HepG2 (cell line): ENCODE results near the gene SLC26A5. TPM values are rescaled to one million over a fixed set of nuclear protein-coding genes. Genes with fewer than 3 reads are reported as not detected.

Experiments
- BRD4 ChIP-seq: sonication (generic); formaldehyde crosslinking; IDR thresholded peaks from 2 replicates; pipeline ENCODE4 v1.4.0; 2020; ENCODE audit warnings: missing genetic modification reagents
- CREB1 ChIP-seq, 2 experiments: fragments of 450-650 bp in 1 of 2; IDR thresholded peaks; 2 replicates each; pipeline ENCODE4 v1.6.1; 2016 to 2017; ENCODE audit warnings: control low read depth in 1 of 2, mild to moderate bottlenecking in 1 of 2, missing compliant biosample characterization in 1 of 2, missing genetic modification characterization in 1 of 2
- GPN1 ChIP-seq: sonication (generic); formaldehyde crosslinking; IDR thresholded peaks from 2 replicates; pipeline ENCODE4 v1.5.1; 2020; ENCODE audit warnings: missing genetic modification reagents, borderline replicate concordance
- RXRA ChIP-seq: sonication (generic); formaldehyde crosslinking; IDR thresholded peaks from 2 replicates; pipeline ENCODE4 v1.5.1; 2020; ENCODE audit warnings: missing genetic modification reagents
- SALL2 ChIP-seq: sonication (generic); formaldehyde crosslinking; IDR thresholded peaks from 2 replicates; pipeline ENCODE4 v1.8.1; 2023; ENCODE audit warnings: mild to moderate bottlenecking, missing genetic modification reagents, inconsistent platforms
- SP140L ChIP-seq: sonication (generic); formaldehyde crosslinking; IDR thresholded peaks from 2 replicates; pipeline ENCODE4 v1.4.0; 2020; ENCODE audit warnings: missing genetic modification reagents, borderline replicate concordance
- ZFP90 ChIP-seq: sonication (generic); formaldehyde crosslinking; IDR thresholded peaks from 2 replicates; pipeline ENCODE4 v1.8.0; 2022; ENCODE audit warnings: missing genetic modification reagents, mild to moderate bottlenecking, inconsistent platforms, borderline replicate concordance
- ZNF337 ChIP-seq: sonication (generic); formaldehyde crosslinking; IDR thresholded peaks from 2 replicates; pipeline ENCODE4 v1.5.1; 2020; ENCODE audit warnings: missing genetic modification reagents, low read depth, mild to moderate bottlenecking, borderline replicate concordance
- ZNF660 ChIP-seq: sonication (generic); formaldehyde crosslinking; IDR thresholded peaks from 2 replicates; pipeline ENCODE4 v1.5.1; 2020; ENCODE audit warnings: mild to moderate bottlenecking, low read depth, missing genetic modification reagents, borderline replicate concordance
- ZNF703 ChIP-seq: sonication (generic); formaldehyde crosslinking; IDR thresholded peaks from 2 replicates; pipeline ENCODE4 v1.5.1; 2020; ENCODE audit warnings: missing genetic modification reagents, mild to moderate bottlenecking, moderate library complexity, borderline replicate concordance
- ZNF781 ChIP-seq: sonication (generic); formaldehyde crosslinking; IDR thresholded peaks from 2 replicates; pipeline ENCODE4 v1.5.1; 2020; ENCODE audit warnings: borderline replicate concordance, mild to moderate bottlenecking, missing genetic modification reagents; ENCODE audit errors: not compliant biosample characterization
- polyA plus RNA-seq, 8 experiments: library from polyadenylated mRNA; depleted of rRNA in 3 of 8; stranded (reverse) in 7 of 8; unstranded in 1 of 8; fragments of >200 nt; fragmentation: Illumina TruSeq in 4 of 8; extraction: Trizol in 4 of 8; gene quantifications; 2 replicates each; pipeline versions ENCODE4 v1.2.1 to v1.2.3, GENCODE V29; 2011 to 2016; ENCODE audit warnings: low read depth in 4 of 8, missing spikeins in 1 of 8, mixed read lengths in 1 of 8; ENCODE audit not compliant: insufficient read depth in 1 of 8
- total RNA-seq, 5 experiments: library from RNA; depleted of rRNA; stranded (reverse); fragments of >200 nt; fragmentation: Illumina TruSeq; extraction: Trizol; gene quantifications; 2 replicates each; pipeline ENCODE4 v1.2.3, GENCODE V29; 2016; ENCODE audit warnings: low read depth in 1 of 5
- TF ChIP-seq, protein P1 (sequence below): sonication (generic); formaldehyde crosslinking; IDR thresholded peaks from 2 replicates; pipeline ENCODE4 v1.4.0; 2020; ENCODE audit warnings: missing genetic modification reagents, borderline replicate concordance
- TF ChIP-seq, protein P2 (sequence below): sonication (generic); formaldehyde crosslinking; conservative IDR thresholded peaks from 2 replicates; pipeline ENCODE4 v1.5.0; 2020; ENCODE audit warnings: missing genetic modification reagents
- TF ChIP-seq, protein P3 (sequence below): IDR thresholded peaks from 2 replicates; pipeline ENCODE4 v1.6.1; 2016; ENCODE audit warnings: missing compliant biosample characterization, missing genetic modification reagents, borderline replicate concordance
- TF ChIP-seq, protein P4 (sequence below): sonication (generic); formaldehyde crosslinking; IDR thresholded peaks from 2 replicates; pipeline ENCODE4 v1.4.0; 2020; ENCODE audit warnings: mild to moderate bottlenecking, missing genetic modification reagents
- TF ChIP-seq, protein P5 (sequence below): sonication (generic); formaldehyde crosslinking; IDR thresholded peaks from 2 replicates; pipeline ENCODE4 v1.4.0; 2020; ENCODE audit warnings: missing genetic modification reagents

The SLC26A5 gene
- total and polyA plus RNA-seq, 2 of the 13 experiments (the other 11 are each of a cell fraction or from before 2014, with no cell fraction given), result 0.08 to 0.11 TPM

DNA sequence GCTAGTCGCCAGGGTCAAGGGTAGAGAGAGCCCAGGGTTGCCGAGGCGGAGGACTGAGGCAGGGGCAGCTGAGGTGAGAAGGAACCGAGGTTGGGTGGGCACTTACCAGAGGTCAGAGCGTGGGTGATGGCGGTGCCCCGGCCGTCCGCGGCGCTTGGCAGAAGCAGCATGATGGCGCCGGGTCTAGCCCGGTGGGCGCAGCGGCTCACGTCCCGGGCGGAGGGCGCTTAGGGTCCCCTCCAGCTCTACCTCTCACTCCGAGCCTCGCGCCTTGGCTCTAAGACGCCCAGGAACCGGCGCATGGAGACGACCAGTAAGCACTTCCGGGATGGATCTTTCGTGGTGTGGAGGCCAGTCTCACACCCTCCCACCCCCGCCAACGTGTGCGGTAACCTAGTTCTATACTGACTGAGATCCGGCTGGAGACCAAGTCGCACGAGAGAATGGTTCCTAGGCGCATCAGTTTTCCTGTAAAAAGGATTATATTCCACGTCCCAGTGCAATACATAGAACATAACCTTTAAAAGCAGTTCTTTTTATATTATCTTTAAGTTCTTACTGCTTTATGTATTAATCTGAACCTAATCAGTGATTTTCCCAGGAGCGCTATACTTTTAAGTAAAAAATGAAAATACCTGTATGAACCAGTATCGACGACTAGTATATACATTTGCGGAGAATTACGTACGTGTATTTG lies 101.4 kb downstream of the SLC26A5 start, which contains the start of gene DNAJC2 (continued):
- TF ChIP-seq, protein P1, sequence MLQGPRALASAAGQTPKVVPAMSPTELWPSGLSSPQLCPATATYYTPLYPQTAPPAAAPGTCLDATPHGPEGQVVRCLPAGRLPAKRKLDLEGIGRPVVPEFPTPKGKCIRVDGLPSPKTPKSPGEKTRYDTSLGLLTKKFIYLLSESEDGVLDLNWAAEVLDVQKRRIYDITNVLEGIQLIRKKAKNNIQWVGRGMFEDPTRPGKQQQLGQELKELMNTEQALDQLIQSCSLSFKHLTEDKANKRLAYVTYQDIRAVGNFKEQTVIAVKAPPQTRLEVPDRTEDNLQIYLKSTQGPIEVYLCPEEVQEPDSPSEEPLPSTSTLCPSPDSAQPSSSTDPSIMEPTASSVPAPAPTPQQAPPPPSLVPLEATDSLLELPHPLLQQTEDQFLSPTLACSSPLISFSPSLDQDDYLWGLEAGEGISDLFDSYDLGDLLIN (CRISPR knock-in tag), result no peak
- TF ChIP-seq ZFP90 (CRISPR knock-in tag) (peak; percentile 77; the same call in 1 of the 2 replicates), ZNF703 (CRISPR knock-in tag) (no peak), ZNF337 (CRISPR knock-in tag) (no peak), ZNF660 (CRISPR knock-in tag) (no peak), ZNF781 (CRISPR knock-in tag) (peak; percentile 41), RXRA (CRISPR knock-in tag) (peak; percentile 47; the same call in 1 of the 2 replicates), GPN1 (CRISPR knock-in tag) (no peak), CREB1 (IDR thresholded peaks at IDR 0.05) (peak; percentile 46; the same call in 1 of the 2 replicates), CREB1 (CRISPR knock-in tag; IDR thresholded peaks at IDR 0.05) (peak; percentile 91), SP140L (CRISPR knock-in tag) (peak; percentile 70; the same call in 1 of the 2 replicates), SALL2 (peak; percentile 86), BRD4 (CRISPR knock-in tag) (peak; percentile 96)
- TF ChIP-seq, protein P2, sequence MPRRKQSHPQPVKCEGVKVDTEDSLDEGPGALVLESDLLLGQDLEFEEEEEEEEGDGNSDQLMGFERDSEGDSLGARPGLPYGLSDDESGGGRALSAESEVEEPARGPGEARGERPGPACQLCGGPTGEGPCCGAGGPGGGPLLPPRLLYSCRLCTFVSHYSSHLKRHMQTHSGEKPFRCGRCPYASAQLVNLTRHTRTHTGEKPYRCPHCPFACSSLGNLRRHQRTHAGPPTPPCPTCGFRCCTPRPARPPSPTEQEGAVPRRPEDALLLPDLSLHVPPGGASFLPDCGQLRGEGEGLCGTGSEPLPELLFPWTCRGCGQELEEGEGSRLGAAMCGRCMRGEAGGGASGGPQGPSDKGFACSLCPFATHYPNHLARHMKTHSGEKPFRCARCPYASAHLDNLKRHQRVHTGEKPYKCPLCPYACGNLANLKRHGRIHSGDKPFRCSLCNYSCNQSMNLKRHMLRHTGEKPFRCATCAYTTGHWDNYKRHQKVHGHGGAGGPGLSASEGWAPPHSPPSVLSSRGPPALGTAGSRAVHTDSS (CRISPR knock-in tag), result peak; percentile 91; the same call in 1 of the 2 replicates
- TF ChIP-seq, protein P3, sequence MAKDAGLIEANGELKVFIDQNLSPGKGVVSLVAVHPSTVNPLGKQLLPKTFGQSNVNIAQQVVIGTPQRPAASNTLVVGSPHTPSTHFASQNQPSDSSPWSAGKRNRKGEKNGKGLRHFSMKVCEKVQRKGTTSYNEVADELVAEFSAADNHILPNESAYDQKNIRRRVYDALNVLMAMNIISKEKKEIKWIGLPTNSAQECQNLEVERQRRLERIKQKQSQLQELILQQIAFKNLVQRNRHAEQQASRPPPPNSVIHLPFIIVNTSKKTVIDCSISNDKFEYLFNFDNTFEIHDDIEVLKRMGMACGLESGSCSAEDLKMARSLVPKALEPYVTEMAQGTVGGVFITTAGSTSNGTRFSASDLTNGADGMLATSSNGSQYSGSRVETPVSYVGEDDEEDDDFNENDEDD (CRISPR knock-in tag), result peak; percentile 93
- TF ChIP-seq, protein P4, sequence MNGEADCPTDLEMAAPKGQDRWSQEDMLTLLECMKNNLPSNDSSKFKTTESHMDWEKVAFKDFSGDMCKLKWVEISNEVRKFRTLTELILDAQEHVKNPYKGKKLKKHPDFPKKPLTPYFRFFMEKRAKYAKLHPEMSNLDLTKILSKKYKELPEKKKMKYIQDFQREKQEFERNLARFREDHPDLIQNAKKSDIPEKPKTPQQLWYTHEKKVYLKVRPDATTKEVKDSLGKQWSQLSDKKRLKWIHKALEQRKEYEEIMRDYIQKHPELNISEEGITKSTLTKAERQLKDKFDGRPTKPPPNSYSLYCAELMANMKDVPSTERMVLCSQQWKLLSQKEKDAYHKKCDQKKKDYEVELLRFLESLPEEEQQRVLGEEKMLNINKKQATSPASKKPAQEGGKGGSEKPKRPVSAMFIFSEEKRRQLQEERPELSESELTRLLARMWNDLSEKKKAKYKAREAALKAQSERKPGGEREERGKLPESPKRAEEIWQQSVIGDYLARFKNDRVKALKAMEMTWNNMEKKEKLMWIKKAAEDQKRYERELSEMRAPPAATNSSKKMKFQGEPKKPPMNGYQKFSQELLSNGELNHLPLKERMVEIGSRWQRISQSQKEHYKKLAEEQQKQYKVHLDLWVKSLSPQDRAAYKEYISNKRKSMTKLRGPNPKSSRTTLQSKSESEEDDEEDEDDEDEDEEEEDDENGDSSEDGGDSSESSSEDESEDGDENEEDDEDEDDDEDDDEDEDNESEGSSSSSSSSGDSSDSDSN (CRISPR knock-in tag), result peak; percentile 77
- TF ChIP-seq, protein P5, sequence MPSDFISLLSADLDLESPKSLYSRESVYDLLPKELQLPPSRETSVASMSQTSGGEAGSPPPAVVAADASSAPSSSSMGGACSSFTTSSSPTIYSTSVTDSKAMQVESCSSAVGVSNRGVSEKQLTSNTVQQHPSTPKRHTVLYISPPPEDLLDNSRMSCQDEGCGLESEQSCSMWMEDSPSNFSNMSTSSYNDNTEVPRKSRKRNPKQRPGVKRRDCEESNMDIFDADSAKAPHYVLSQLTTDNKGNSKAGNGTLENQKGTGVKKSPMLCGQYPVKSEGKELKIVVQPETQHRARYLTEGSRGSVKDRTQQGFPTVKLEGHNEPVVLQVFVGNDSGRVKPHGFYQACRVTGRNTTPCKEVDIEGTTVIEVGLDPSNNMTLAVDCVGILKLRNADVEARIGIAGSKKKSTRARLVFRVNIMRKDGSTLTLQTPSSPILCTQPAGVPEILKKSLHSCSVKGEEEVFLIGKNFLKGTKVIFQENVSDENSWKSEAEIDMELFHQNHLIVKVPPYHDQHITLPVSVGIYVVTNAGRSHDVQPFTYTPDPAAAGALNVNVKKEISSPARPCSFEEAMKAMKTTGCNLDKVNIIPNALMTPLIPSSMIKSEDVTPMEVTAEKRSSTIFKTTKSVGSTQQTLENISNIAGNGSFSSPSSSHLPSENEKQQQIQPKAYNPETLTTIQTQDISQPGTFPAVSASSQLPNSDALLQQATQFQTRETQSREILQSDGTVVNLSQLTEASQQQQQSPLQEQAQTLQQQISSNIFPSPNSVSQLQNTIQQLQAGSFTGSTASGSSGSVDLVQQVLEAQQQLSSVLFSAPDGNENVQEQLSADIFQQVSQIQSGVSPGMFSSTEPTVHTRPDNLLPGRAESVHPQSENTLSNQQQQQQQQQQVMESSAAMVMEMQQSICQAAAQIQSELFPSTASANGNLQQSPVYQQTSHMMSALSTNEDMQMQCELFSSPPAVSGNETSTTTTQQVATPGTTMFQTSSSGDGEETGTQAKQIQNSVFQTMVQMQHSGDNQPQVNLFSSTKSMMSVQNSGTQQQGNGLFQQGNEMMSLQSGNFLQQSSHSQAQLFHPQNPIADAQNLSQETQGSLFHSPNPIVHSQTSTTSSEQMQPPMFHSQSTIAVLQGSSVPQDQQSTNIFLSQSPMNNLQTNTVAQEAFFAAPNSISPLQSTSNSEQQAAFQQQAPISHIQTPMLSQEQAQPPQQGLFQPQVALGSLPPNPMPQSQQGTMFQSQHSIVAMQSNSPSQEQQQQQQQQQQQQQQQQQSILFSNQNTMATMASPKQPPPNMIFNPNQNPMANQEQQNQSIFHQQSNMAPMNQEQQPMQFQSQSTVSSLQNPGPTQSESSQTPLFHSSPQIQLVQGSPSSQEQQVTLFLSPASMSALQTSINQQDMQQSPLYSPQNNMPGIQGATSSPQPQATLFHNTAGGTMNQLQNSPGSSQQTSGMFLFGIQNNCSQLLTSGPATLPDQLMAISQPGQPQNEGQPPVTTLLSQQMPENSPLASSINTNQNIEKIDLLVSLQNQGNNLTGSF (CRISPR knock-in tag), result 0 out of 2 replicates have a peak, but pooled peaks have one; percentile 66
